Endodermal cell (in vitro differentiated cells): ENCODE measurements around the gene GPR37L1. TPM values are rescaled to one million over a fixed set of nuclear protein-coding genes. Genes with fewer than 3 reads are reported as not detected.

Experiments used
- DNase-seq: peaks from one replicate; pipeline ENCODE4 v3.0.0-alpha.2; 2017
- H3K27ac ChIP-seq: 2 replicates; pipeline ENCODE4 v1.5.1; 2013; ENCODE audit warnings: mild to moderate bottlenecking, low read depth, low read length, moderate library complexity
- H3K27me3 ChIP-seq: 2 replicates; pipeline ENCODE4 v1.6.1; 2013; ENCODE audit warnings: mild to moderate bottlenecking, low read length, moderate library complexity; ENCODE audit not compliant: insufficient read depth, control insufficient read depth, poor library complexity, severe bottlenecking
- H3K36me3 ChIP-seq: 2 replicates; pipeline ENCODE4 v1.7.0; 2013; ENCODE audit warnings: mild to moderate bottlenecking, low read length, moderate library complexity; ENCODE audit not compliant: control insufficient read depth, insufficient read depth
- H3K4me1 ChIP-seq: one replicate; pipeline ENCODE4 v1.7.0; 2013; ENCODE audit warnings: low read length; ENCODE audit not compliant: control insufficient read depth, insufficient read depth
- H3K4me3 ChIP-seq: 2 replicates; pipeline ENCODE4 v1.5.1; 2013; ENCODE audit warnings: mild to moderate bottlenecking, low read length, moderate library complexity
- H3K9ac ChIP-seq: 2 replicates; pipeline ENCODE4 v1.6.1; 2013; ENCODE audit warnings: mild to moderate bottlenecking, low read length, moderate library complexity; ENCODE audit not compliant: poor library complexity, severe bottlenecking; ENCODE audit errors: extremely low read depth
- H3K9me3 ChIP-seq: 2 replicates; pipeline ENCODE4 v1.6.1; 2013; ENCODE audit warnings: mild to moderate bottlenecking, low read length, moderate library complexity; ENCODE audit not compliant: control insufficient read depth
- H3K27ac Mint-ChIP-seq: 2 replicates; pipeline ENCODE4 v1.8.0; 2020; ENCODE audit warnings: mixed read lengths
- H3K27me3 Mint-ChIP-seq: 2 replicates; pipeline ENCODE4 v1.8.0; 2021; ENCODE audit warnings: mild to moderate bottlenecking, mixed read lengths; ENCODE audit not compliant: insufficient read depth
- H3K36me3 Mint-ChIP-seq: 2 replicates; pipeline ENCODE4 v1.8.0; 2020; ENCODE audit warnings: low read depth, mixed read lengths
- H3K4me1 Mint-ChIP-seq: 2 replicates; pipeline ENCODE4 v1.8.0; 2020; ENCODE audit warnings: mixed read lengths
- H3K4me3 Mint-ChIP-seq: 2 replicates; pipeline ENCODE4 v1.8.0; 2020; ENCODE audit warnings: mild to moderate bottlenecking, moderate library complexity, mixed read lengths
- H3K9me3 Mint-ChIP-seq: 2 replicates; pipeline ENCODE4 v1.8.0; 2020; ENCODE audit warnings: mild to moderate bottlenecking, mixed read lengths
- CTCF ChIP-seq: fragments of 200-600 bp; sonication (generic); conservative IDR thresholded peaks from 2 replicates; pipeline ENCODE4 v1.5.0; 2021; ENCODE audit warnings: antibody characterized with exemption, mild to moderate bottlenecking
- WGBS, 2 experiments: methylation state at CpG; one replicate each; pipeline versions ENCODE4 v1.1.5 to v1.1.7; 2013; ENCODE audit warnings: missing lambda C conversion rate in 2 of 2, mixed read lengths in 1 of 2; ENCODE audit not compliant: insufficient coverage in 1 of 2, insufficient read length in 1 of 2; 5-methylcytosine and 5-hydroxymethylcytosine counted together
- total RNA-seq, 2 donors: library from RNA; stranded (reverse); fragmentation: NEBNext Ultra II Directional in 1 of 2; extraction: Animal tissue kit (Norgen Biotek cat#: 25700) in 1 of 2; gene quantifications; 2 replicates in 1 of 2; 3 replicates in 1 of 2; pipeline ENCODE4 v1.2.1, GENCODE V29; 2021

The GPR37L1 gene
- total RNA-seq, 2 donors from 2014 or later: 0.04 TPM; not detected in 1

- H3K36me3 ChIP-seq: no peaks in the 10 kb centered on the region
- no peak overlapping the region for H3K27ac ChIP-seq
- no peak overlapping the region for H3K4me3 Mint-ChIP-seq
- no peaks in the 10 kb centered on the region for H3K27me3 ChIP-seq
- peaks cover 7% of the 10 kb centered on the region for H3K4me1 Mint-ChIP-seq
- no peaks in the 10 kb centered on the region for H3K9me3 Mint-ChIP-seq
- no peak for DNase-seq
- H3K27ac Mint-ChIP-seq: no peak overlapping the region
- peaks cover 4% of the 10 kb centered on the region for H3K4me1 ChIP-seq
- TF ChIP-seq CTCF: no peak
- no peaks in the 10 kb centered on the region for H3K27me3 Mint-ChIP-seq
- H3K4me3 ChIP-seq: no peak overlapping the region
- H3K9ac ChIP-seq: no peak overlapping the region
- H3K36me3 Mint-ChIP-seq: no peaks in the 10 kb centered on the region
- no peaks in the 10 kb centered on the region for H3K9me3 ChIP-seq
- WGBS, 2 experiments: 85 to 94% methylated on average over 3 to 7 of the region's 7 CpGs
Observed at GRCh38 chr1:202168861-202169260, 46.1 kb downstream of the GPR37L1 start.

DNA sequence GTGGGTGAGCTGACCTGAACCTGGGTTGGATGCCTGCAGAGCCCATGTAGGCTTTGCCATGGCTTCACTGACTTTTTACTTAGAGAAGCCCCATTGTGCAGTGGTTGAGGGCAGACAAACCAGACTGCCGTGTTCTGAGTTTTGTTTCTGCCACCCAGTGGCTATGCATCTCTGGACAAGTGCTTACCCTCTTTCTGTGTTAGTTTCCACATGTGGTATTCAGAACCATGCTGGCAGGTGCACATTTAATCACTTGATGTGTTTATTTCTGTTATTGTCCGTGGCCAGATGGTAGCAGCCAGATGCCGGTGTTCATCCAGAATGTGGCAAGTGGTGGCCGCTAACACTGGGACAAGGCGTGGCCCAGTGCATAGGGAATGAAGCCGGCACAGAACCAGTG is 48.0 kb downstream of the GPR37L1 start:
- no peak for DNase-seq
- H3K4me1 ChIP-seq: peaks cover 3% of the 10 kb centered on the region

DNA sequence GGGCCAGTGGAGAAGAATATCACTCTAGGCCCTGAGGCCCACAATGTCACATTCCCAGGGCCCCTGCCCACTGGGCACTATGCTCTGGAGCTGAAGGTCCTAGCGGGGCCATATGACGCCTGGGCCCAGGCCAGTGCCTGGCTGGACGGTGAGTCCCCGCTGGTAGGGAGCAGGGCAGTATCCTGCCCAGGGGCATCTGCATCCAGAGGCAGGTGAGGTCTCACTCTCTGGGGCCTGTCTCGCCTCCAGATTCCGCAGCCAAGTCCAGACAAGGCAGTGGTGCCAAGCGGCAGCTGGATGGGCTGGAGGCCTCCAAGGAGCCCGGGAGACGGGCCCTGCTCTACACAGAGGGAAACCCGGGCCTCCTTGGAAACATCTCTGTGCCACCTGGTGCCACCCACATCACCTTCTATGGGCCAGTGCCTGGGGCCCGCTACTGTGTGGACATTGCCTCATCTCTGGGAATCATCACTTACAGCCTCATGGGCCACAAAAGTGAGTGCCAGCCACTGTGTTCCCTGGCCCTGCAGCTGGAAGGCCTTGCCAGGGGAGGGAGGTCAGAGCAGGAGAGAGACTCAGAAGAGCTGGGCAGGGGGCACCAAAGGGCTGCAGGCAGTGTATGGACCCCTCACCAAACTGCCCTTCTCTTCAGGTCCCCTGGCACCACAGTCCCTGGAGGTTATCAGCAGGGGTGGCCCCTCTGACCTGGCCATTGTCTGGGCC is 48.7 kb downstream of the GPR37L1 start:
- no peaks in the 10 kb centered on the region for H3K27me3 Mint-ChIP-seq
- Histone ChIP-seq H3K36me3 (no peaks in the 10 kb centered on the region), H3K9ac (no peak overlapping the region), H3K4me3 (no peak overlapping the region), H3K9me3 (no peaks in the 10 kb centered on the region), H3K27ac (no peak overlapping the region), H3K4me1 (no peaks in the 10 kb centered on the region), H3K27me3 (no peaks in the 10 kb centered on the region)
- H3K4me1 Mint-ChIP-seq: peaks cover 4% of the 10 kb centered on the region
- DNase-seq: no peak
- WGBS, 2 experiments: 96 to 100% methylated on average over 5 to 11 of the region's 11 CpGs
- no peaks in the 10 kb centered on the region for H3K36me3 Mint-ChIP-seq
- no peak for TF ChIP-seq CTCF
- no peak overlapping the region for H3K4me3 Mint-ChIP-seq
- no peak overlapping the region for H3K27ac Mint-ChIP-seq
- H3K9me3 Mint-ChIP-seq: no peaks in the 10 kb centered on the region

More for the DNA sequence above, 48.0 kb downstream of the GPR37L1 start:
- Histone ChIP-seq H3K9me3 (no peaks in the 10 kb centered on the region), H3K27me3 (no peaks in the 10 kb centered on the region), H3K36me3 (no peaks in the 10 kb centered on the region), H3K4me3 (no peak overlapping the region), H3K9ac (no peak overlapping the region), H3K27ac (no peak overlapping the region)
- TF ChIP-seq CTCF: no peak
- H3K4me1 Mint-ChIP-seq: peaks cover 7% of the 10 kb centered on the region
- H3K36me3 Mint-ChIP-seq: no peaks in the 10 kb centered on the region
- no peaks in the 10 kb centered on the region for H3K9me3 Mint-ChIP-seq
- H3K27ac Mint-ChIP-seq: no peak overlapping the region
- no peaks in the 10 kb centered on the region for H3K27me3 Mint-ChIP-seq
- no peak overlapping the region for H3K4me3 Mint-ChIP-seq
- 92 to 93% methylated on average over 5 to 6 of the region's 6 CpGs for WGBS, 2 experiments
